Prostate gland (tissue), 2 donors: ENCODE data around the gene HAUS1. TPM values are rescaled to one million over a fixed set of nuclear protein-coding genes. Genes with fewer than 3 reads are reported as not detected.
"Not testable (repeated sequence)": the region's sequence is repeated elsewhere in the genome, so short reads cannot be mapped to it uniquely, and the experiment has no call there.

ENCODE experiments used
- DNase-seq: peaks from one replicate; pipeline ENCODE4 v3.0.0-alpha.2; 2019; ENCODE audit warnings: low spot score
- H3K27ac ChIP-seq, 2 donors: fragments of 200-600 bp; sonication (generic); 2 replicates each; pipeline ENCODE4 v1.5.1; 2017 to 2019
- H3K27me3 ChIP-seq: fragments of 200-600 bp; sonication (generic); replicated peaks from 2 replicates; pipeline ENCODE4 v1.5.1; 2019; ENCODE audit not compliant: insufficient read depth
- H3K36me3 ChIP-seq, 2 donors: fragments of 200-600 bp; sonication (generic); 1 replicate in 1 of 2; 2 replicates in 1 of 2; pipeline versions ENCODE4 v1.5.1 to v1.8.1; 2017 to 2019
- H3K4me1 ChIP-seq: fragments of 200-600 bp; sonication (generic); replicated peaks from 2 replicates; pipeline ENCODE4 v1.5.1; 2019
- H3K4me3 ChIP-seq, 2 donors: fragments of 200-600 bp; sonication (generic); 2 replicates each; pipeline ENCODE4 v1.5.1; 2017 to 2019
- H3K9me3 ChIP-seq: fragments of 200-600 bp; sonication (generic); 2 replicates; pipeline ENCODE4 v1.5.1; 2017
- POLR2A ChIP-seq: fragments of 450-650 bp; IDR thresholded peaks from one replicate; pipeline ENCODE4 v1.6.1; 2016; ENCODE audit warnings: antibody characterized with exemption, mild to moderate bottlenecking
- POLR2AphosphoS5 ChIP-seq: sonication (generic); formaldehyde crosslinking; IDR thresholded peaks from one replicate; pipeline ENCODE4 v1.6.1; 2017; ENCODE audit warnings: antibody characterized with exemption
- WGBS: methylation state at CpG from one replicate; pipeline ENCODE4 v1.1.5; 2018; 5-methylcytosine and 5-hydroxymethylcytosine counted together
- intact Hi-C: fragments of 100-400 bp; cut with DNase I; formaldehyde crosslinking; loops from one replicate; pipeline ENCODE4 v1.14.2; 2022
- total RNA-seq, 2 donors: library from RNA; depleted of rRNA; stranded (reverse); fragments of >200 nt; gene quantifications; one replicate each; pipeline ENCODE4 v1.1.0, GENCODE V29; 2016
- TF ChIP-seq, protein P1 (sequence below), 4 experiments: fragments of 200-600 bp in 2 of 4; fragments of 450-650 bp in 2 of 4; sonication (generic) in 2 of 4; IDR thresholded peaks; 1 replicate in 3 of 4; 2 replicates in 1 of 4; pipeline ENCODE4 v1.5.1; 2016 to 2019; ENCODE audit warnings: antibody characterized with exemption in 4 of 4, mild to moderate bottlenecking in 2 of 4, moderate library complexity in 2 of 4

The HAUS1 gene
- total RNA-seq, 2 donors from 2014 or later = 19.9 to 26.9 TPM

- Histone ChIP-seq H3K4me3 (no peak overlapping the region), H3K27ac (no peak overlapping the region), H3K4me1 (no peaks in the 10 kb centered on the region), H3K9me3 (no peaks in the 10 kb centered on the region), H3K27me3 (no peaks in the 10 kb centered on the region), H3K36me3 (no peaks in the 10 kb centered on the region)
- no peak for DNase-seq
- TF ChIP-seq, protein P1, sequence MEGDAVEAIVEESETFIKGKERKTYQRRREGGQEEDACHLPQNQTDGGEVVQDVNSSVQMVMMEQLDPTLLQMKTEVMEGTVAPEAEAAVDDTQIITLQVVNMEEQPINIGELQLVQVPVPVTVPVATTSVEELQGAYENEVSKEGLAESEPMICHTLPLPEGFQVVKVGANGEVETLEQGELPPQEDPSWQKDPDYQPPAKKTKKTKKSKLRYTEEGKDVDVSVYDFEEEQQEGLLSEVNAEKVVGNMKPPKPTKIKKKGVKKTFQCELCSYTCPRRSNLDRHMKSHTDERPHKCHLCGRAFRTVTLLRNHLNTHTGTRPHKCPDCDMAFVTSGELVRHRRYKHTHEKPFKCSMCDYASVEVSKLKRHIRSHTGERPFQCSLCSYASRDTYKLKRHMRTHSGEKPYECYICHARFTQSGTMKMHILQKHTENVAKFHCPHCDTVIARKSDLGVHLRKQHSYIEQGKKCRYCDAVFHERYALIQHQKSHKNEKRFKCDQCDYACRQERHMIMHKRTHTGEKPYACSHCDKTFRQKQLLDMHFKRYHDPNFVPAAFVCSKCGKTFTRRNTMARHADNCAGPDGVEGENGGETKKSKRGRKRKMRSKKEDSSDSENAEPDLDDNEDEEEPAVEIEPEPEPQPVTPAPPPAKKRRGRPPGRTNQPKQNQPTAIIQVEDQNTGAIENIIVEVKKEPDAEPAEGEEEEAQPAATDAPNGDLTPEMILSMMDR (IDR thresholded peaks at IDR 0.05) = no peak
- no peak for TF ChIP-seq POLR2A
- WGBS = 86% methylated on average over 6 of the region's 6 CpGs
- intact Hi-C loops = no loop called here
Observed at GRCh38 chr18:46161703-46162396, 57.7 kb downstream of the HAUS1 start.

- H3K36me3 ChIP-seq = no peaks in the 10 kb centered on the region
- no peak overlapping the region for H3K27ac ChIP-seq
- DNase-seq = no peak
- no peaks in the 10 kb centered on the region for H3K4me1 ChIP-seq
- intact Hi-C loops = no loop called here
- TF ChIP-seq POLR2AphosphoS5 = no peak
- no peaks in the 10 kb centered on the region for H3K27me3 ChIP-seq
- 43% methylated on average over 3 of the region's 3 CpGs for WGBS
- H3K4me3 ChIP-seq = no peak overlapping the region
- no peaks in the 10 kb centered on the region for H3K9me3 ChIP-seq
Observed at GRCh38 chr18:46163091-46163490, 58.9 kb downstream of the HAUS1 start.

- TF ChIP-seq POLR2AphosphoS5 (no peak), POLR2A (no peak)
- TF ChIP-seq, protein P1 (IDR thresholded peaks at IDR 0.05) = no peak
- WGBS = 82% methylated on average over 7 of the region's 7 CpGs
- H3K4me3 ChIP-seq = no peak overlapping the region
- no peaks in the 10 kb centered on the region for H3K9me3 ChIP-seq
- H3K27me3 ChIP-seq = no peaks in the 10 kb centered on the region
- H3K4me1 ChIP-seq = no peaks in the 10 kb centered on the region
- DNase-seq = no peak
- no peaks in the 10 kb centered on the region for H3K36me3 ChIP-seq
- intact Hi-C loops = no loop called here
- H3K27ac ChIP-seq = no peak overlapping the region
Observed at GRCh38 chr18:46163941-46164499, 59.8 kb downstream of the HAUS1 start.

DNA sequence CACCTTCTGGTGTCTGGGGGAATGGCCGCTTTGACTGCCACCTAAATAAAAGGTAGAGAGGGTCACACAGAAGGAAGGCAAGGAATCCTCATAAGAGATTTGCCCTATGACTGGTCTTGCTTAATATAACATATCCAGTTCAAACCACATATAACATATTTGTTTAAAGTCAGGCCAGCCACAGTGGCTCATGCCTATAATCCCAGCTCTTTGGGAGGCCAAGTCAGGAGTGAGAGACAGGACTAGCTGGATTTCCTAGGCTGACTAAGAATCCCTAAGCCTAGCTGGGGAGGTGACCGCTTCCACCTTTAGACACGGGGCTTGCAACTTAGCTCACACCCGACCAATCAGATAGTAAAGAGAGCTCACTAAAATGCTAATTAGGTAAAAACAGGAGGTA is 60.3 kb downstream of the HAUS1 start:
- intact Hi-C loops, H3K4me1 ChIP-seq, H3K9me3 ChIP-seq, H3K27me3 ChIP-seq, H3K36me3 ChIP-seq, DNase-seq, H3K27ac ChIP-seq, H3K4me3 ChIP-seq: not testable (repeated sequence)
- 82% methylated on average over 4 of the region's 4 CpGs for WGBS

GRCh38 chr18:46164920-46165319 is 60.7 kb downstream of the HAUS1 start:
- H3K36me3 ChIP-seq = no peaks in the 10 kb centered on the region
- no peak overlapping the region for H3K27ac ChIP-seq
- intact Hi-C loops = no loop called here
- no peaks in the 10 kb centered on the region for H3K27me3 ChIP-seq
- TF ChIP-seq POLR2A (no peak), POLR2AphosphoS5 (no peak)
- TF ChIP-seq, protein P1 (IDR thresholded peaks at IDR 0.05) = no peak
- no peak for DNase-seq
- H3K9me3 ChIP-seq = no peaks in the 10 kb centered on the region
- no peaks in the 10 kb centered on the region for H3K4me1 ChIP-seq
- no peak overlapping the region for H3K4me3 ChIP-seq
- 98% methylated on average over 13 of the region's 13 CpGs for WGBS
